T-helper 2 cell treated with Interferon-gamma antibody and Interleukin-4, amounts not matched to agents 100 ng/mL and 5 ng/mL, for 36 hours (primary cell): ENCODE data around the gene LMAN2L. TPM values are rescaled to one million over a fixed set of nuclear protein-coding genes. Genes with fewer than 3 reads are reported as not detected.

Source experiments
- intact Hi-C: fragments of 100-400 bp; cut with micrococcal nuclease; formaldehyde crosslinking; loops from one replicate; pipeline ENCODE4 v1.15.1; 2023
- total RNA-seq: library from RNA; stranded (reverse); gene quantifications from 2 replicates; pipeline ENCODE4 v1.2.3, GENCODE V29; 2022

The LMAN2L gene
- 7.0 and 10.5 TPM in 2 replicates for total RNA-seq

GRCh38 chr2:96739633-96740428 lies at the start of gene LMAN2L:
Gene LMAN2L, minus strand, starts transcription at chr2:96740064. Its CDS starts 24 bp downstream, at chr2:96740040.
- intact Hi-C loops: loop anchor here (1.0 to 2.0 kb wide), 7 partner anchors 20 to 532 kb away; partner anchors contain the start of genes CNNM3, CNNM4, KANSL3 and STARD7

DNA sequence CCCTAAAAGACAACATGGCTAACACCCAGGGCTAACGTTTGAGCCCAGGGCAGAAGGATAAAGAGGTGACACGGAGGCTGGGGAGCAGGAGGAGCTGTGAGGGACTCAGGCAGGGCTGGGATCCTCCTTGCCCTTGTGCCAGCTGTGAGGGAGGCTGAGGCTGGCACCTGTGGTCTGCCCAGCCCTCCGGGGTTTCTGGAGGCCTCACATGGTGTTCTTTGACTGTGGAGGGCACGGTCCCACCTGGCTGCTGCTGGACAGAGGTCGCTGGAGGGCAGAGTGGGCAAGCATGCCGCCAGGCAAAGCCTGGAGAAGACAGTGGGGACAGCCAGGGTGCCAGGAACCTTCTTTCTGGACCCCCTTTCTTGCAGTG lies 49.4 kb upstream of the LMAN2L start:
- intact Hi-C loops: no loop called here

DNA sequence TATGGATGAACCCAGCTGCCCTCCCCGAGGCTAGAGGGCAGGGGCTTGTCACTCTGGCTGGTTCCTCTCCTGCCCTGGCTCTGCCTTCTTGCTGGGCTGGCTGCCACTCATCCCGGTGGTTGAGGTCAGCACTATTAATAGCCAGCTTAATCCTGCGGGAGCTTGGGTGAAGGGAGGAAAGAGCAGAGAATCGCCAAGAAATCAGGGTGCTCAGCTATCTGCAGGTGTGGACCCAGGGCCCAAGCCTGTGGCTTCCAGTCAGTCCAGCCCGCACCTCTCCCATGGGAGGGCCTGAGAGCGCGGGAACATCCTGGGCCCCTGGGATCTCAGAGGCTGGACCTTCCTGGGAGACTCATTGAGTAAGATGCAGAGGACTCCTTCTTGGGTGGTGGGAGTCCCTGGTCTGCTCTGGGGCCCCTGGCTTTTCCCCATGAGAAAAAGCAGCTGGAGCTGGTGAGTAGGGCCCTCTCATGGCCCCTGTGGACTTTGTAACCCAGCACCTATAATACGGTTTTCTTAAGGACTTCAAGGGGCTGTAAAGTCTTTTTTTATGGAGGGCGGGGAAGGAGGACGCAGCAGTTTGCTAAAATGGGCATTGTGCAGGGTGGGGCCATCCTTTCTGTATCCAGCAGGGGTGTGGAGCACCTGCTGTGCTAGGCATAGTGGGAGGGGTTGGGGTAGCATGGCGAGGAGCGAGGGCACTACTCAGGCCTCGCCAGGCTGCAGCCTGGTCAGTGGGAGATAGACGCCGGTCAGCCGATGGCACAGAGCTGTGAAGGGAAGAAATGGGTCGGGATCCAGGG lies 48.8 kb upstream of the LMAN2L start:
- intact Hi-C loops: no loop called here

- intact Hi-C loops: no loop called here
These were observed 47.5 kb upstream of the LMAN2L start for GRCh38 chr2:96787411-96787810.

- intact Hi-C loops: no loop called here
These were observed 43.5 kb upstream of the LMAN2L start for GRCh38 chr2:96783388-96783787.

GRCh38 chr2:96775160-96775559 lies 35.3 kb upstream of the LMAN2L start:
- intact Hi-C loops: no loop called here

GRCh38 chr2:96773922-96774321 lies 34.1 kb upstream of the LMAN2L start:
- intact Hi-C loops: loop anchor here (1.0 kb wide), 1 partner anchor 11 kb away; no protein-coding TSS in a partner anchor

GRCh38 chr2:96772903-96773671 lies 33.2 kb upstream of the LMAN2L start:
- intact Hi-C loops: no loop called here

- intact Hi-C loops: no loop called here
These were observed 32.1 kb upstream of the LMAN2L start for GRCh38 chr2:96771796-96772618.

GRCh38 chr2:96770442-96771202 lies 30.8 kb upstream of the LMAN2L start:
- intact Hi-C loops: no loop called here

DNA sequence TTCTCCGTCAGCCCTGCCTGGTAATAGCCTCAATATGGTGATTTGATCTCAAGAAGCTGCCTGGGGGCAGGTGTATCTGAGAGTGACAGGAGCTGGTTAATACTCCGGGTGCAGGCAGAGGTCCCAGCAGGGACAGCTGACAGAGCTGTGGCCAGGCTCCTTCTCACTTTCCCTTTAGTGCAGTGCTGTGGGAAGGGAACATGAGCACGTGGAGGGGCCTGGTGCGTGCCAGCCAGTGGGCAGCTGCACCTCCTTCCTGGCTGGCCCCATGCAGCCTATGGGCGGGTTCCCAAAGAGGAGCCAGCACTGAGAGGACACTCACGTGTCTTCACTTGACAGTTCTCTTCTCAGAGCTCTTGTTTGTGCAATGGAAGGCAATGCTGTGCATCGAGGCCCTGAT lies 29.9 kb upstream of the LMAN2L start:
- intact Hi-C loops: no loop called here

DNA sequence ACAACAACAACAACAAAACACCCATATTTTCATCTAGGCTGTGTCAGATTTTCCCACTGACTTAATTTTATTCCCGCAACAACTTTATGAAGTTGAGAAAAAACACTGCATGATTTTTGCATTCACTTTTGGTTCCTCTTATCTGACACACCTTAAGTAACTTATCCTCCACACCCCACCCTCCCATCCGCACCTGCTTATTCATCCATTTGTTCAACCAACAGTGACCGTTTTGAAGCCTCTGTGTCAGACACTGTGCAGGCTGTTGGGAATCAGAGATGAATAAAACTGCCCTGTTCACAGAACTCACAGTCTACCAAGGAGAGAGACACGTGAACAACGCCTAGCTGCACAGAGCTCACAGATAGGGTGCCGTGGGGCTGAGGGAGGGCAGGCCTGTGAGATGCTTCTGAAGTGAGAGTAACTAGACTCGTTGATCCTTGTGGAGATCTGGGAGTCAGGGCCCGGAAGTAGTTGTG lies 28.3 kb upstream of the LMAN2L start:
- intact Hi-C loops: no loop called here

DNA sequence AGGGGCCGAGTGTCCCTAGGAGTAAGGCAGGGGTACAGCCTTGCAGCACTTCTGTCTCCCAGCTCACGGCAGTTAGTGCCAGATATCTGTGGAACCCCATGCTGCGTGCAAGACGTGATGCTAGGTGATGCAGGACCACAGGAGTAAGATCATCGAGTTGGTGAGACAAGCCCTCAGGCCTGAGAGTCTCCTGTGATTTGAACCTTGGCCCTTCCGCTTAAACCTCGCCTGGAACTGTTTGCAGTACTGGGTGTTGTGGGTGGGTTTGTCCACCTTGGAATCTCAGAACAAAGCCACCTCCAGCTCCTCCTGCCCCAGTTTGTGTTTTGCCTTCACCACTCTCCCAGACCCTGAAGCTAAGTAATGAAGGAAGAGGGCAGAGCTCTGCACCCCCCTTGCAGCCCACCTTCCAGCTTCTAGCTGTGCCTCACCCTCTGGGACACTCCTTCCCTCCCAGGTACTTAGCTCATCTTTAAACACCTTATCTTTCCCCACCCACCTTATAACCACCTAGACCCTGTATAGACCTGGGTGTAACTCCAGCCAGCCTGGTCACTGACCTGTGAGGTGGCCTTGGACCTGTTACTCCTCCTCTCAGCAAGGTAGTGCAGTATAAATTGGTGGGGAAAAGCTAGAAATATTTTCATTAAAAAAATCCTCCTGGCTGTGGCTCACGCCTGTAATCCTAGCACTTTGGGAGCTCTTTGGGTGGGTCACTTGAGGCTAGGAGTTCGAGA lies 27.4 kb upstream of the LMAN2L start:
- intact Hi-C loops: no loop called here

- intact Hi-C loops: loop anchor here (5.0 kb wide), 2 partner anchors 93 to 227 kb away; partner anchors contain the start of genes ANKRD39 and ARID5A
These were observed 24.4 kb upstream of the LMAN2L start for GRCh38 chr2:96764253-96764637.

DNA sequence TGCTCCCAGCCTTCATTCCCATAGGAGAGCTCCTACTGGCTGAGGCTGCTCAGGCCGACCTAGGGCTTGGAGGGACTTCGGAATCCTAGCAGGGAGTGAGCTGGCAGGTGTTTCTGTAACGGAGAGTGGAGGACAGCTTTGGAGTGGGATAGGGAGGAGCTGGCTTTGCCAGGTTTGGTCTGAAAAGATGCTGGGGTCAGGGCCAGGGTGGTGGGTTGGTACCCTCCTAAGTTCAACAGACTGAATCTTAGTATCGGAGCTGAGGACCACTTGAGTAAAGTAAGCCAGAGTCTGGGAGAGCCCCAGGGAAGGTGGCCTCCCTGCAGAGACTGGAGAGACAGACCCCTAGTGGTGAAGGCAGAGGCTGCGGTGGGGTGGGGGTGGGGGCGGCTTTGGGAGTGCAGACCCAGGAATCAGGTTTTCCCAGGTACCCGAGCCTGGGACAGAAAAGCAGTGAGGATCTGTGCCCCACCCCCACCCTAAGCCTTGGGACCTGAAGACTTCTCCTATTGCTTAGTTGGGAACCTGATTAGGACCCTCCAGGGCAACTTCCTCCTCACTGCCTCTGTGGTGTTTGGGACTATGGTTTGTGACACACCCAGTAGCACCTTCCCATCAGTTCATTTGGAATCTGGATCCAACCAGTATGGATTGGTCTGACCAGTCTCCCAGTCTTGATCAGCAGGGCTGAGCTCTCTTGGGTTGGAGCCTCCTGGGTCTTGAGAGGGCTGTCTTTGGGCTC lies 23.8 kb upstream of the LMAN2L start:
- intact Hi-C loops: loop anchor here (1.0 to 5.0 kb wide), 3 partner anchors 11 to 226 kb away; partner anchors contain the start of genes ANKRD39 and ARID5A

DNA sequence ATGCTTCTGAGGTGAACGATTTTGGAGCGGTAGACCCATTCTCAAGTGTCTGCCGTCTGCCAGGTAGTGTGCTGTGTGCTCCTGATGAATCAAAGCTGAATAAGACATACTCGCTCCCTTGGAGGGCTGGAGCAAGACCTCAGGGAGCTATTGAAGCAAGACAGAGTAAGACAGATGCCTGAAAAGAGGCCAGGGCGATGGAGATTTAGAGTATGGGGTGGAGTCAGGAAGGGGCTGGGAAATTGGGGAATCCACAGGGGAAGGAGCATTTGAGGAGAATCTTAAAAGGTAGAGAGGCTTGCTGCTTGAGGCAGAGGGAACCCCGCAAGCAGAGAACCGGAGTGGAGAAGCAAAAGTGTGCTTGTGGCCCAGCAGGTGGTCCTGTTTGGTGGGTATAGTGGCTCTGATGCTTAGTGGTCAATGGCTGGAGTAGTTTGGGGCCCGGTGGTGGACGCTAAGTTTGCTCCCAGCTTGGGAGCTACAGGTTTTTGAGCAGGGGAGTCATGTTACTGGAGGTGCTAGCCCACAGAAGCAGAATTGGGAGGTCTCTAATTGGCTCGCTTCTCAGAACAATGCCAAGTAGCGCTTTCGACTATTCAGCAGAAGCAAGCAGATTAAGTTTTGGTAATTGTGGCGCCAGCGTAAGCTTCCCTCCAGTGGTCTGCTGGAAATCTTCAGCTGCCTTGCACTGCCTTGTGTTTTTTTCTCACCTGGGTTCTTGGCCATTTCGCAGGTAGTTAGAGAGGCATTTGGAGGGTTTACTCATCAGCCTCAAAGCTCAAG lies 22.9 kb upstream of the LMAN2L start:
- intact Hi-C loops: loop anchor here (1.0 to 5.0 kb wide), 3 partner anchors 12 to 225 kb away; partner anchors contain the start of genes ANKRD39 and ARID5A
